H1 (cell line): ENCODE data around the gene FOXN3. TPM values are rescaled to one million over a fixed set of nuclear protein-coding genes. Genes with fewer than 3 reads are reported as not detected.

Source experiments
- CTCF ChIA-PET: fragments of 300-600 bp; sonication (Branson Sonifier 250); formaldehyde crosslinking; loops from one replicate; lab custom pipeline; 2021; ENCODE audit not compliant: partially characterized antibody; lab: Charles Lee
- POLR2A ChIA-PET: fragments of 300-600 bp; sonication (Branson Sonifier 250); formaldehyde crosslinking; loops from one replicate; lab custom pipeline; 2021; ENCODE audit warnings: inconsistent platforms; ENCODE audit not compliant: partially characterized antibody; lab: Charles Lee
- DNase-seq, 2 experiments: peaks; one replicate each; pipeline versions ENCODE4 v3.0.0 to v3.0.0-alpha.2; 2010 to 2022; ENCODE audit warnings: low spot score in 2 of 2, low read depth in 1 of 2, mixed read lengths in 1 of 2
- FAIRE-seq: peaks from 2 replicates; lab custom pipeline; 2011; peaks lifted over from hg19 to GRCh38; lab: Jason Lieb, UNC
- H2AFZ ChIP-seq: 2 replicates; pipeline ENCODE4 v1.8.1; 2012; ENCODE audit warnings: low read length, inconsistent platforms
- H2AK5ac ChIP-seq: 2 replicates; pipeline ENCODE4 v1.6.1; 2013; ENCODE audit warnings: low read depth, low read length
- H2BK120ac ChIP-seq: replicated peaks from 2 replicates; pipeline ENCODE3; 2013; ENCODE audit warnings: low read depth, low read length, inconsistent platforms
- H2BK12ac ChIP-seq: 2 replicates; pipeline ENCODE4 v1.6.1; 2013; ENCODE audit warnings: low read depth, low read length
- H2BK15ac ChIP-seq: 2 replicates; pipeline ENCODE4 v1.6.1; 2013; ENCODE audit warnings: low read length
- H2BK20ac ChIP-seq: 2 replicates; pipeline ENCODE4 v1.6.1; 2013; ENCODE audit warnings: low read length
- H2BK5ac ChIP-seq: 2 replicates; pipeline ENCODE4 v1.6.1; 2013; ENCODE audit warnings: low read depth, low read length
- H3K14ac ChIP-seq: 2 replicates; pipeline ENCODE4 v1.6.1; 2013; ENCODE audit warnings: inconsistent platforms; ENCODE audit not compliant: insufficient read length
- H3K18ac ChIP-seq: 2 replicates; pipeline ENCODE4 v1.6.1; 2013; ENCODE audit warnings: low read length; ENCODE audit errors: extremely low read depth
- H3K23ac ChIP-seq: 2 replicates; pipeline ENCODE4 v1.6.1; 2013; ENCODE audit warnings: inconsistent platforms; ENCODE audit not compliant: insufficient read length
- H3K23me2 ChIP-seq: 2 replicates; pipeline ENCODE4 v1.6.1; 2013; ENCODE audit warnings: low read depth, low read length
- H3K27ac ChIP-seq: 2 replicates; pipeline ENCODE4 v1.6.1; 2011; ENCODE audit warnings: low read depth, low read length, inconsistent platforms
- H3K27me3 ChIP-seq, 4 experiments: replicated peaks in 1 of 4; 1 replicate in 1 of 4; 2 replicates in 3 of 4; pipeline versions ENCODE4 v1.6.1 to v1.8.1; 2011 to 2013; ENCODE audit warnings: low read length in 3 of 4, mild to moderate bottlenecking in 3 of 4, inconsistent platforms in 2 of 4, mixed read lengths in 2 of 4, moderate library complexity in 1 of 4; ENCODE audit not compliant: control insufficient read depth in 3 of 4, insufficient read depth in 3 of 4; ENCODE audit errors: extremely low read depth in 1 of 4
- H3K36me3 ChIP-seq, 4 experiments: 2 replicates each; pipeline versions ENCODE4 v1.6.1 to v1.8.1; 2011 to 2013; ENCODE audit warnings: mild to moderate bottlenecking in 4 of 4, low read length in 3 of 4, moderate library complexity in 2 of 4, control low read depth in 1 of 4, inconsistent platforms in 1 of 4; ENCODE audit not compliant: insufficient read depth in 4 of 4, control insufficient read depth in 2 of 4
- H3K4ac ChIP-seq: replicated peaks from 2 replicates; pipeline ENCODE3; 2013; ENCODE audit warnings: low read length, low read depth, mixed read lengths, inconsistent platforms; ENCODE audit not compliant: insufficient read length
- H3K4me1 ChIP-seq, 4 experiments: replicated peaks in 1 of 4; 1 replicate in 1 of 4; 2 replicates in 3 of 4; pipeline versions ENCODE4 v1.6.1 to v1.8.1; 2011 to 2013; ENCODE audit warnings: low read length in 3 of 4, inconsistent platforms in 2 of 4, mixed read lengths in 1 of 4; ENCODE audit not compliant: insufficient read depth in 4 of 4, control insufficient read depth in 3 of 4
- H3K4me2 ChIP-seq, 2 experiments: 2 replicates each; pipeline versions ENCODE4 v1.6.1 to v1.8.1; 2011 to 2013; ENCODE audit warnings: low read depth in 2 of 2, low read length in 2 of 2, control low read depth in 1 of 2, inconsistent platforms in 1 of 2, mild to moderate bottlenecking in 1 of 2; ENCODE audit not compliant: insufficient read depth in 1 of 2
- H3K4me3 ChIP-seq, 4 experiments: fragments of 200-600, 300-600 bp in 1 of 4; sonication (generic), shearing (Covaris generic), sonication (Bioruptor Twin) in 1 of 4; 2 replicates each; pipeline versions ENCODE4 v1.5.1 to v1.8.1; 2011 to 2016; ENCODE audit warnings: low read length in 4 of 4, low read depth in 3 of 4, control low read depth in 2 of 4, inconsistent platforms in 2 of 4, mild to moderate bottlenecking in 2 of 4, mixed read lengths in 1 of 4, moderate library complexity in 1 of 4; ENCODE audit not compliant: insufficient read depth in 2 of 4; ENCODE audit errors: extremely low read depth in 1 of 4
- H3K56ac ChIP-seq: replicated peaks from 2 replicates; pipeline ENCODE3; 2013; ENCODE audit warnings: low read depth, mild to moderate bottlenecking, mixed read lengths, low read length, inconsistent platforms; ENCODE audit not compliant: insufficient read length
- H3K79me1 ChIP-seq: 2 replicates; pipeline ENCODE4 v1.6.1; 2013; ENCODE audit warnings: low read depth, low read length, control low read depth
- H3K79me2 ChIP-seq, 2 experiments: 2 replicates each; pipeline versions ENCODE4 v1.6.1 to v1.8.1; 2012 to 2013; ENCODE audit warnings: low read length in 2 of 2, mild to moderate bottlenecking in 2 of 2, inconsistent platforms in 1 of 2; ENCODE audit not compliant: insufficient read depth in 2 of 2, control insufficient read depth in 1 of 2
- H3K9ac ChIP-seq, 4 experiments: replicated peaks in 1 of 4; 1 replicate in 1 of 4; 2 replicates in 3 of 4; pipeline versions ENCODE4 v1.6.1 to v1.8.1; 2011 to 2013; ENCODE audit warnings: low read depth in 3 of 4, low read length in 3 of 4, control low read depth in 2 of 4, mild to moderate bottlenecking in 2 of 4, moderate library complexity in 2 of 4, inconsistent platforms in 1 of 4; ENCODE audit errors: extremely low read depth in 1 of 4
- H3K9me3 ChIP-seq, 2 experiments: 2 replicates each; pipeline versions ENCODE4 v1.6.1 to v1.8.1; 2012 to 2013; ENCODE audit warnings: mild to moderate bottlenecking in 2 of 2, moderate library complexity in 2 of 2, control low read depth in 1 of 2, inconsistent platforms in 1 of 2, low read depth in 1 of 2, low read length in 1 of 2, mixed read lengths in 1 of 2; ENCODE audit not compliant: insufficient read depth in 2 of 2
- H4K20me1 ChIP-seq, 2 experiments: replicated peaks in 1 of 2; 2 replicates each; pipeline versions ENCODE3 to v1.8.1; 2011 to 2013; ENCODE audit warnings: inconsistent platforms in 2 of 2, low read length in 2 of 2, mild to moderate bottlenecking in 1 of 2; ENCODE audit not compliant: insufficient read depth in 2 of 2, control insufficient read depth in 1 of 2
- H4K5ac ChIP-seq: 2 replicates; pipeline ENCODE4 v1.6.1; 2013; ENCODE audit warnings: low read length, low read depth, mixed read lengths, inconsistent platforms; ENCODE audit not compliant: insufficient read length
- H4K8ac ChIP-seq: 2 replicates; pipeline ENCODE4 v1.8.0; 2013; ENCODE audit warnings: mild to moderate bottlenecking, moderate library complexity, low read length, inconsistent platforms; ENCODE audit not compliant: insufficient read depth; ENCODE audit errors: extremely low read depth
- H4K91ac ChIP-seq: replicated peaks from 2 replicates; pipeline ENCODE3; 2013; ENCODE audit warnings: low read length, mixed read lengths, inconsistent platforms; ENCODE audit not compliant: insufficient read length
- ASH2L ChIP-seq: fragments of 200-600, 300-600 bp; sonication (generic); IDR thresholded peaks from one replicate; pipeline ENCODE4 v1.7.1; 2017; ENCODE audit warnings: low read length
- BRCA1 ChIP-seq: IDR thresholded peaks from 2 replicates; pipeline ENCODE4 v1.6.1; 2012; ENCODE audit warnings: low read depth, low read length, improper control_type of control experiment
- CBX8 ChIP-seq: fragments of 300-800, 300-1000 bp; sonication (generic); IDR thresholded peaks from 2 replicates; pipeline ENCODE4 v1.7.1; 2016; ENCODE audit warnings: low read depth, low read length, borderline replicate concordance
- CHD2 ChIP-seq: IDR thresholded peaks from 2 replicates; pipeline ENCODE4 v1.6.1; 2012; ENCODE audit warnings: low read length, improper control_type of control experiment
- JUND ChIP-seq: IDR thresholded peaks from 2 replicates; pipeline ENCODE4 v1.6.1; 2011; ENCODE audit warnings: mild to moderate bottlenecking, improper control_type of control experiment, low read length
- KDM4A ChIP-seq: IDR thresholded peaks from one replicate; pipeline ENCODE4 v1.7.1; 2012; ENCODE audit warnings: low read depth, mild to moderate bottlenecking, moderate library complexity, low read length, inconsistent platforms; ENCODE audit not compliant: severe bottlenecking
- MAFK ChIP-seq: IDR thresholded peaks from 2 replicates; pipeline ENCODE4 v1.6.1; 2012; ENCODE audit warnings: low read depth, mild to moderate bottlenecking, improper control_type of control experiment, low read length
- POLR2AphosphoS5 ChIP-seq: IDR thresholded peaks from 2 replicates; pipeline ENCODE4 v1.6.1; 2011; ENCODE audit warnings: low read depth, low read length
- POU5F1 ChIP-seq: IDR thresholded peaks from 2 replicates; pipeline ENCODE4 v1.6.1; 2011; ENCODE audit warnings: low read depth, mild to moderate bottlenecking, low read length, moderate library complexity
- TBP ChIP-seq: IDR thresholded peaks from 2 replicates; pipeline ENCODE4 v1.6.1; 2011; ENCODE audit warnings: low read depth, low read length, improper control_type of control experiment
- ZNF274 ChIP-seq: IDR thresholded peaks from 2 replicates; pipeline ENCODE4 v1.7.0; 2012; ENCODE audit warnings: low read length, borderline replicate concordance; ENCODE audit errors: extremely low read depth
- WGBS, 2 experiments: shearing (Covaris generic) in 1 of 2; methylation state at CpG; one replicate each; pipeline versions ENCODE4 v1.1.6 to v1.1.7; 2013 to 2015; ENCODE audit warnings: low lambda C conversion rate in 2 of 2, mixed read lengths in 2 of 2, inconsistent platforms in 1 of 2, low coverage in 1 of 2, missing lambda C conversion rate in 1 of 2; ENCODE audit not compliant: insufficient replicate concordance in 2 of 2, insufficient coverage in 1 of 2, insufficient read length in 1 of 2; ENCODE audit errors: extremely low coverage in 1 of 2, missing lambda C conversion rate in 1 of 2; 5-methylcytosine and 5-hydroxymethylcytosine counted together
- polyA plus RNA-seq, 7 experiments: library from polyadenylated mRNA; depleted of rRNA in 3 of 7; stranded (reverse) in 5 of 7; unstranded in 2 of 7; fragments of >200 nt in 5 of 7; fragments of 200-250 nt in 2 of 7; gene quantifications; 1 replicate in 5 of 7; 2 replicates in 1 of 7; 4 replicates in 1 of 7; pipeline versions ENCODE4 v1.2.1 to v1.2.3, GENCODE V29; 2011 to 2013; ENCODE audit warnings: missing spikeins in 2 of 7, mixed read lengths in 2 of 7
- total RNA-seq: library from RNA; stranded (reverse); fragmentation: NEBNext Ultra II Directional; extraction: Animal tissue kit (Norgen Biotek cat#: 25700); gene quantifications from 2 replicates; pipeline ENCODE4 v1.2.1, GENCODE V29; 2021
- TF ChIP-seq, protein P1 (sequence below), 3 experiments: IDR thresholded peaks; 1 replicate in 2 of 3; 2 replicates in 1 of 3; pipeline versions ENCODE4 v1.5.1 to v1.6.1; 2011; ENCODE audit warnings: low read length in 3 of 3, mild to moderate bottlenecking in 3 of 3, inconsistent platforms in 2 of 3, low read depth in 1 of 3, moderate library complexity in 1 of 3; ENCODE audit not compliant: insufficient read depth in 1 of 3; ENCODE audit errors: control extremely low read depth in 1 of 3

FOXN3 gene
- total and polyA plus RNA-seq, 2 of the 8 experiments (the other 6 are each of a cell fraction or from before 2014, with no cell fraction given): 52.6 to 178 TPM

DNA sequence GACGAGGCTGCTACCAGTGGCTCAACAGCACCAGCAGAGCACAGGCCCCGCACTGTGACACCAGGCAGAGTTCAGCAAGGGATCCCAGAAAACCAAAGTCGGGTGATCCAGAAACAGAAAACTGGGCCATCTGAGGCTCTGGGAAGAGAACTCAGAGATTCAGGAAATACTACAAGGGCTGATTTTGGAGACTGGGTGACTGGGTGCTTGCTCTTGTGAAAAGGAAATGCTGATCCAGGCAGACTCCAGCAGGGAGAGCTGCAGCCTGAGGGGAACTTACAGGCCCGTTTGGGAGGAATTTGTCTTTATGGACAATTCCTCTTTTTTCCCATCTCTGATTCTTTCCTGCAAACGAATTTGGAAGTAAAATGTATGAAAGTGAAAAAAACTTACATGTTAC lies 28.2 kb downstream of the FOXN3 start:
- Histone ChIP-seq H3K18ac (no peak overlapping the region), H3K79me1 (peaks cover 19% of the 10 kb centered on the region), H2BK12ac (no peak overlapping the region), H2AK5ac (no peak overlapping the region), H3K4me1 (peaks cover 2 to 25% (median 13%) of the 10 kb centered on the region in 4 experiments), H3K9me3 (no peaks in the 10 kb centered on the region), H2BK120ac (no peak overlapping the region), H2BK5ac (no peak overlapping the region; the same call in 1 of the 2 replicates), H2BK20ac (no peak overlapping the region), H4K91ac (no peak overlapping the region), H2AFZ (no peak overlapping the region), H3K9ac (no peak overlapping the region), H3K36me3 (no peaks in the 10 kb centered on the region), H4K8ac (no peak overlapping the region), H3K56ac (no peak overlapping the region), H3K79me2 (peaks cover 30 to 99% of the 10 kb centered on the region in 2 experiments), H3K27me3 (no peaks in the 10 kb centered on the region), H3K4ac (no peak overlapping the region), H4K20me1 (peaks cover 34 to 39% of the 10 kb centered on the region in 2 experiments), H3K23me2 (no peaks in the 10 kb centered on the region), H3K23ac (no peak overlapping the region), H4K5ac (no peak overlapping the region), H2BK15ac (no peak overlapping the region), H3K14ac (no peak overlapping the region), H3K4me3 (no peak overlapping the region), H3K27ac (no peak overlapping the region), H3K4me2 (no peak overlapping the region)
- 70% methylated on average over 5 of the region's 5 CpGs; no CpG with 5 or more reads in 1 of the 2 experiments for WGBS, 2 experiments
- FAIRE-seq: no peak
- CTCF ChIA-PET: interaction anchor here (1.2 to 1.6 kb wide), 2 partner anchors 11 to 78 kb away, joined by 3 to 5 read pairs; no protein-coding TSS in a partner anchor
- DNase-seq: no peak
- POLR2A ChIA-PET: interaction anchor here (3.3 kb wide), 1 partner anchor 10 kb away, joined by 8 read pairs; no protein-coding TSS in a partner anchor
- TF ChIP-seq ASH2L (no peak), JUND (no peak), CBX8 (no peak), CHD2 (no peak), KDM4A (no peak), BRCA1 (no peak), MAFK (no peak), ZNF274 (no peak), POU5F1 (no peak), POLR2AphosphoS5 (no peak), TBP (no peak)
- TF ChIP-seq, protein P1, sequence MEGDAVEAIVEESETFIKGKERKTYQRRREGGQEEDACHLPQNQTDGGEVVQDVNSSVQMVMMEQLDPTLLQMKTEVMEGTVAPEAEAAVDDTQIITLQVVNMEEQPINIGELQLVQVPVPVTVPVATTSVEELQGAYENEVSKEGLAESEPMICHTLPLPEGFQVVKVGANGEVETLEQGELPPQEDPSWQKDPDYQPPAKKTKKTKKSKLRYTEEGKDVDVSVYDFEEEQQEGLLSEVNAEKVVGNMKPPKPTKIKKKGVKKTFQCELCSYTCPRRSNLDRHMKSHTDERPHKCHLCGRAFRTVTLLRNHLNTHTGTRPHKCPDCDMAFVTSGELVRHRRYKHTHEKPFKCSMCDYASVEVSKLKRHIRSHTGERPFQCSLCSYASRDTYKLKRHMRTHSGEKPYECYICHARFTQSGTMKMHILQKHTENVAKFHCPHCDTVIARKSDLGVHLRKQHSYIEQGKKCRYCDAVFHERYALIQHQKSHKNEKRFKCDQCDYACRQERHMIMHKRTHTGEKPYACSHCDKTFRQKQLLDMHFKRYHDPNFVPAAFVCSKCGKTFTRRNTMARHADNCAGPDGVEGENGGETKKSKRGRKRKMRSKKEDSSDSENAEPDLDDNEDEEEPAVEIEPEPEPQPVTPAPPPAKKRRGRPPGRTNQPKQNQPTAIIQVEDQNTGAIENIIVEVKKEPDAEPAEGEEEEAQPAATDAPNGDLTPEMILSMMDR (IDR thresholded peaks at IDR 0.05; ENCODE audit: control extremely low read depth in 1 of 3, insufficient read depth in 1 of 3, low read depth in 1 of 3, low read length in 3 of 3): peak in 2 of 3 experiments; percentile 22 to 42; a peak in 2 of 4 replicates
